SK-N-SH (cell line): ENCODE results near the gene FRMPD1.

Experiments
- CHD2 ChIP-seq: fragments of 150-350 bp; IDR thresholded peaks from 2 replicates; pipeline ENCODE4 v1.6.1; 2018; ENCODE audit warnings: low read length; ENCODE audit not compliant: partially characterized antibody
- EP300 ChIP-seq, 2 experiments: IDR thresholded peaks; 2 replicates each; pipeline versions ENCODE4 v1.4.0 to v1.6.1; 2012; ENCODE audit warnings: borderline replicate concordance in 1 of 2, low read depth in 1 of 2, low read length in 1 of 2
- FOXM1 ChIP-seq: IDR thresholded peaks from 2 replicates; pipeline ENCODE4 v1.4.0; 2012; ENCODE audit warnings: low read depth, mild to moderate bottlenecking
- GATA2 ChIP-seq: sonication (generic); formaldehyde crosslinking; IDR thresholded peaks from 2 replicates; pipeline ENCODE4 v1.5.0; 2020; ENCODE audit warnings: mild to moderate bottlenecking, missing genetic modification reagents
- JUND ChIP-seq: IDR thresholded peaks from 2 replicates; pipeline ENCODE4 v1.4.0; 2012
- NFIC ChIP-seq: IDR thresholded peaks from 2 replicates; pipeline ENCODE4 v1.4.0; 2012; ENCODE audit warnings: borderline replicate concordance
- POLR2AphosphoS5 ChIP-seq: IDR thresholded peaks from 2 replicates; pipeline ENCODE4 v1.6.1; 2012; ENCODE audit warnings: low read depth, low read length
- RCOR1 ChIP-seq: fragments of 150-350 bp; IDR thresholded peaks from 2 replicates; pipeline ENCODE4 v1.6.1; 2017; ENCODE audit warnings: antibody characterized with exemption, low read length
- SMC3 ChIP-seq: IDR thresholded peaks from 2 replicates; pipeline ENCODE4 v1.6.1; 2012; ENCODE audit warnings: low read depth, low read length, improper control_type of control experiment
- ZBTB33 ChIP-seq: IDR thresholded peaks from 2 replicates; pipeline ENCODE4 v1.4.0; 2012; ENCODE audit warnings: low read depth, borderline replicate concordance
- TF ChIP-seq, protein P1 (sequence below): fragments of 200-600 bp; sonication (generic); IDR thresholded peaks from 2 replicates; pipeline ENCODE4 v1.6.1; 2017; ENCODE audit warnings: antibody characterized with exemption, mild to moderate bottlenecking, moderate library complexity

GRCh38 chr9:37619806-37620205 lies 30.9 kb upstream of the FRMPD1 start:
- TF ChIP-seq NFIC, result no peak
- no peak for TF ChIP-seq JUND
- TF ChIP-seq SMC3, result no peak
- TF ChIP-seq POLR2AphosphoS5, result no peak
- TF ChIP-seq ZBTB33, result no peak
- TF ChIP-seq EP300 (IDR thresholded peaks at IDR 0.05; ENCODE audit: borderline replicate concordance in 1 of 2, low read depth in 1 of 2, low read length in 1 of 2), result no peak
- TF ChIP-seq CHD2, result no peak
- TF ChIP-seq RCOR1, result no peak
- TF ChIP-seq, protein P1, sequence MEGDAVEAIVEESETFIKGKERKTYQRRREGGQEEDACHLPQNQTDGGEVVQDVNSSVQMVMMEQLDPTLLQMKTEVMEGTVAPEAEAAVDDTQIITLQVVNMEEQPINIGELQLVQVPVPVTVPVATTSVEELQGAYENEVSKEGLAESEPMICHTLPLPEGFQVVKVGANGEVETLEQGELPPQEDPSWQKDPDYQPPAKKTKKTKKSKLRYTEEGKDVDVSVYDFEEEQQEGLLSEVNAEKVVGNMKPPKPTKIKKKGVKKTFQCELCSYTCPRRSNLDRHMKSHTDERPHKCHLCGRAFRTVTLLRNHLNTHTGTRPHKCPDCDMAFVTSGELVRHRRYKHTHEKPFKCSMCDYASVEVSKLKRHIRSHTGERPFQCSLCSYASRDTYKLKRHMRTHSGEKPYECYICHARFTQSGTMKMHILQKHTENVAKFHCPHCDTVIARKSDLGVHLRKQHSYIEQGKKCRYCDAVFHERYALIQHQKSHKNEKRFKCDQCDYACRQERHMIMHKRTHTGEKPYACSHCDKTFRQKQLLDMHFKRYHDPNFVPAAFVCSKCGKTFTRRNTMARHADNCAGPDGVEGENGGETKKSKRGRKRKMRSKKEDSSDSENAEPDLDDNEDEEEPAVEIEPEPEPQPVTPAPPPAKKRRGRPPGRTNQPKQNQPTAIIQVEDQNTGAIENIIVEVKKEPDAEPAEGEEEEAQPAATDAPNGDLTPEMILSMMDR, result no peak
- no peak for TF ChIP-seq GATA2 (CRISPR knock-in tag)
- TF ChIP-seq FOXM1, result no peak
